ENCODE results near the gene PSMB10. TPM values are rescaled to one million over a fixed set of nuclear protein-coding genes. Genes with fewer than 3 reads are reported as not detected.

Gene PSMB10
- total RNA-seq, 1 experiment from 2014 or later, result 24.5 TPM

GRCh38 chr16:67927131-67927941, 9.3 kb downstream of the PSMB10 start:
- Histone ChIP-seq H3K4me2 (ENCODE audit: insufficient read depth, insufficient read length, low read length) (no peak overlapping the region), H3K27ac (ENCODE audit: insufficient read length, low read depth, low read length) (no peak overlapping the region), H2BK20ac (ENCODE audit: low read depth, low read length, poor library complexity, severe bottlenecking) (no peak overlapping the region), H2BK15ac (ENCODE audit: low read depth, low read length) (no peak overlapping the region), H3K9ac (ENCODE audit: extremely low read depth, insufficient read length, low read length) (no peak overlapping the region), H3K9me3 (ENCODE audit: control insufficient read depth, low read depth, low read length) (no peaks in the 10 kb centered on the region), H3K18ac (ENCODE audit: insufficient read length, low read depth, low read length) (no peak overlapping the region), H3K23ac (ENCODE audit: insufficient read length, low read depth, low read length) (no peak overlapping the region), H3K4ac (ENCODE audit: low read depth, low read length) (no peak overlapping the region), H4K5ac (ENCODE audit: insufficient read length, low read depth, low read length) (no peak overlapping the region), H2AFZ (ENCODE audit: low read length) (no peak overlapping the region), H4K8ac (replicated peaks; ENCODE audit: insufficient read length, low read depth, low read length) (no peak overlapping the region), H2BK120ac (ENCODE audit: low read depth, low read length, poor library complexity, severe bottlenecking) (no peak overlapping the region), H2AK5ac (ENCODE audit: insufficient read length, low read length) (no peak overlapping the region), H4K91ac (ENCODE audit: insufficient read length, low read depth, low read length) (no peak overlapping the region), H4K20me1 (ENCODE audit: control insufficient read depth, insufficient read depth, insufficient read length) (no peaks in the 10 kb centered on the region), H3K27me3 (ENCODE audit: insufficient read depth, low read length) (no peaks in the 10 kb centered on the region), H3K56ac (ENCODE audit: insufficient read length, low read depth, low read length) (no peak overlapping the region), H2BK12ac (ENCODE audit: insufficient read length, low read depth, low read length) (no peak overlapping the region), H2BK5ac (ENCODE audit: insufficient read length, low read length) (no peak overlapping the region), H3K14ac (ENCODE audit: insufficient read depth, low read length) (no peak overlapping the region), H3K4me1 (ENCODE audit: insufficient read depth, low read length) (no peaks in the 10 kb centered on the region), H3K79me1 (ENCODE audit: insufficient read depth, low read depth, low read length, poor library complexity, severe bottlenecking) (no peaks in the 10 kb centered on the region), H3K23me2 (ENCODE audit: insufficient read length, low read depth, low read length, poor library complexity, severe bottlenecking) (no peaks in the 10 kb centered on the region), H3T11ph (ENCODE audit: low read length) (no peak overlapping the region), H3K79me2 (ENCODE audit: insufficient read depth, low read length) (no peaks in the 10 kb centered on the region)
- Mint-ChIP-seq H3K36me3 (ENCODE audit: insufficient read depth in 1 of 3, low read depth in 3 of 3) (peaks cover 7 to 28% (median 14%) of the 10 kb centered on the region in 3 experiments), H3K4me3 (no peak overlapping the region), H3K27ac (no peak overlapping the region), H3K27me3 (ENCODE audit: low read depth) (no peaks in the 10 kb centered on the region), H3K9me3 (no peaks in the 10 kb centered on the region), H3K4me1 (peaks cover 4 to 8% of the 10 kb centered on the region in 2 experiments; a peak in 2 of 4 replicates)
- WGBS (ENCODE audit: extremely low coverage, insufficient read length, low lambda C conversion rate), result no CpG with 5 or more reads among the region's 22 CpGs
- TF ChIP-seq CTCF (conservative IDR thresholded peaks at IDR 0.05), result no peak
- no peak for DNase-seq
